Breast epithelium (tissue), 3 donors: ENCODE measurements around the gene FDXR.

ENCODE experiments used
- POLR2AphosphoS5 ChIP-seq, 3 donors: sonication (generic); formaldehyde crosslinking; IDR thresholded peaks; one replicate each; pipeline ENCODE4 v1.6.1; 2017; ENCODE audit warnings: antibody characterized with exemption in 3 of 3
- TF ChIP-seq, protein P1 (sequence below), 3 donors: fragments of 450-650 bp; IDR thresholded peaks; one replicate each; pipeline ENCODE4 v1.5.1; 2016 to 2017; ENCODE audit warnings: antibody characterized with exemption in 3 of 3, mild to moderate bottlenecking in 3 of 3, moderate library complexity in 3 of 3

DNA sequence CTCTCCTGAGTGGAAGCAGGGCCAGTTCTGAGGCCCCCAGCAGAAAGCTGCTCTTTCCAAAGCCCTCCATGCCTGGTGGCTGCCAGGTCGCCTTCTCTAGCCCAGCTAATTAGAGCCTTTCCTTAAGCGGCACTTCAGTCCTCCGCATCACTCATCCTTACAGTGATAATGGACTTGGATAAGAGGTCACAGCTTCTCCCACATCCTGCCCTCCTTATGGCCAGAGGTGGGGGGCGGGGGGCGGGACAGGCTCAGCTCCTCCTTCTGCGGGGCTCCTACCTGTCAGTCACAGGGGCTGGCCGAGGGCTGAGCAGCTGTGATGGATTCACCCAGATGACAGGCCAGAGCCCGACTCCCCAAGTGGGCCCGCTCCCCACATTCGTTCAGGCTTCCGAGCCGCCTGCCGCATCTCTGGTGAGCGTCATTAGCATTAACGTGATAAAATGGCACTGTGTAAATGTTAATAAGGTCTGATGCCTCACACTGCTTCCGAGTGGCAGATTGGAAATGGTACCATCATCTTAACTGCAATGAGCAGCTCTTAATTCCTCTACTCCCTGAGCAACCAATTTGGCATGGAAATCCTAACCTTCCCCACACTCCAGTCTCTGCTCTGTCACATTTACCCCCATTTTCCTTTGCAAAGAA lies 54.4 kb downstream of the FDXR start:
- TF ChIP-seq, protein P1, sequence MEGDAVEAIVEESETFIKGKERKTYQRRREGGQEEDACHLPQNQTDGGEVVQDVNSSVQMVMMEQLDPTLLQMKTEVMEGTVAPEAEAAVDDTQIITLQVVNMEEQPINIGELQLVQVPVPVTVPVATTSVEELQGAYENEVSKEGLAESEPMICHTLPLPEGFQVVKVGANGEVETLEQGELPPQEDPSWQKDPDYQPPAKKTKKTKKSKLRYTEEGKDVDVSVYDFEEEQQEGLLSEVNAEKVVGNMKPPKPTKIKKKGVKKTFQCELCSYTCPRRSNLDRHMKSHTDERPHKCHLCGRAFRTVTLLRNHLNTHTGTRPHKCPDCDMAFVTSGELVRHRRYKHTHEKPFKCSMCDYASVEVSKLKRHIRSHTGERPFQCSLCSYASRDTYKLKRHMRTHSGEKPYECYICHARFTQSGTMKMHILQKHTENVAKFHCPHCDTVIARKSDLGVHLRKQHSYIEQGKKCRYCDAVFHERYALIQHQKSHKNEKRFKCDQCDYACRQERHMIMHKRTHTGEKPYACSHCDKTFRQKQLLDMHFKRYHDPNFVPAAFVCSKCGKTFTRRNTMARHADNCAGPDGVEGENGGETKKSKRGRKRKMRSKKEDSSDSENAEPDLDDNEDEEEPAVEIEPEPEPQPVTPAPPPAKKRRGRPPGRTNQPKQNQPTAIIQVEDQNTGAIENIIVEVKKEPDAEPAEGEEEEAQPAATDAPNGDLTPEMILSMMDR (IDR thresholded peaks at IDR 0.05), result no peak
- TF ChIP-seq POLR2AphosphoS5 (IDR thresholded peaks at IDR 0.05), result no peak
